Osteoblast (primary cell): Measurements from ENCODE around the gene R3HDM4. TPM values are rescaled to one million over a fixed set of nuclear protein-coding genes. Genes with fewer than 3 reads are reported as not detected.

Experiments used
- DNase-seq: peaks from one replicate; pipeline ENCODE4 v3.0.0; 2011; ENCODE audit warnings: low spot score, mixed read lengths; ENCODE audit not compliant: insufficient read length; ENCODE audit errors: missing footprints
- H2AFZ ChIP-seq: 2 replicates; pipeline ENCODE4 v1.6.0; 2011; ENCODE audit warnings: mild to moderate bottlenecking, low read length
- H3K27ac ChIP-seq: 2 replicates; pipeline ENCODE4 v1.5.1; 2011; ENCODE audit warnings: mild to moderate bottlenecking, low read depth, low read length, moderate library complexity
- H3K27me3 ChIP-seq: 2 replicates; pipeline ENCODE4 v1.6.0; 2012; ENCODE audit warnings: mild to moderate bottlenecking, control low read depth, inconsistent platforms, low read length, moderate library complexity; ENCODE audit not compliant: insufficient read depth
- H3K36me3 ChIP-seq: 2 replicates; pipeline ENCODE4 v1.5.1; 2011; ENCODE audit warnings: mild to moderate bottlenecking, low read length, control low read depth, moderate library complexity; ENCODE audit not compliant: insufficient read depth
- H3K4me1 ChIP-seq: 2 replicates; pipeline ENCODE4 v1.5.1; 2011; ENCODE audit warnings: mild to moderate bottlenecking, low read length, control low read depth, moderate library complexity; ENCODE audit not compliant: insufficient read depth
- H3K4me2 ChIP-seq: 2 replicates; pipeline ENCODE4 v1.6.0; 2011; ENCODE audit warnings: mild to moderate bottlenecking, low read length; ENCODE audit not compliant: insufficient read depth
- H3K4me3 ChIP-seq: fragments of 200-600 bp; sonication (generic); 3 replicates; pipeline ENCODE4 v1.5.1; 2012; ENCODE audit warnings: mild to moderate bottlenecking, low read length, inconsistent platforms; ENCODE audit not compliant: insufficient read depth
- H3K79me2 ChIP-seq: 2 replicates; pipeline ENCODE4 v1.6.0; 2012; ENCODE audit warnings: mild to moderate bottlenecking, low read length, control low read depth, inconsistent platforms; ENCODE audit not compliant: insufficient read depth
- H3K9me3 ChIP-seq: 2 replicates; pipeline ENCODE4 v1.5.1; 2011; ENCODE audit warnings: low read depth, low read length, control low read depth
- H4K20me1 ChIP-seq: 2 replicates; pipeline ENCODE4 v1.6.0; 2012; ENCODE audit warnings: mild to moderate bottlenecking, low read length, control low read depth; ENCODE audit not compliant: insufficient read depth
- total RNA-seq: library from RNA; depleted of rRNA; stranded (reverse); fragments of >200 nt; gene quantifications from 2 replicates; pipeline ENCODE4 v1.2.3, GENCODE V29; 2012
- TF ChIP-seq, protein P1 (sequence below): IDR thresholded peaks from 2 replicates; pipeline ENCODE4 v1.5.1; 2011; ENCODE audit warnings: mild to moderate bottlenecking, low read depth, low read length, moderate library complexity; ENCODE audit errors: extremely low read depth

Gene R3HDM4
- total RNA-seq, 1 donor = 31.1 TPM

DNA sequence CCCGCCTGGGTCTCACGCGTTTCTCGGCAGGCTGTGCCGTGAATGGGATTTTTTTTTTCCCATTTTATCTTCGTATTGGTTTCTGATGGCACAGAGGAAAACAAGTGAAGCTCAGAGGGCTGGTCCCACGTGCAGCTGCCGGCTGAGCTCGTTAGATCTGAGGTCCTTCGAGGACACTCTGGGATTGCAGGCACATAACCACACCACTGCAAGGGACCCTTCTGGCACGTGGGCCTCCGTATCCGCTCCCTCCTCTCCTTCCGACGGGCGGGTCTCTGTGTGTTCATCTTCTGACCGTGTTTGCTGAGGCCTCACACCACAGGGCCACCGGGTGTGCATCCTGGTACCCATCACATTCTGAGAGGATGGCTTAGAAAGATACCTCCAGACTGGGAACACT is 36.9 kb downstream of the R3HDM4 start:
- H3K4me2 ChIP-seq = no peak overlapping the region

DNA sequence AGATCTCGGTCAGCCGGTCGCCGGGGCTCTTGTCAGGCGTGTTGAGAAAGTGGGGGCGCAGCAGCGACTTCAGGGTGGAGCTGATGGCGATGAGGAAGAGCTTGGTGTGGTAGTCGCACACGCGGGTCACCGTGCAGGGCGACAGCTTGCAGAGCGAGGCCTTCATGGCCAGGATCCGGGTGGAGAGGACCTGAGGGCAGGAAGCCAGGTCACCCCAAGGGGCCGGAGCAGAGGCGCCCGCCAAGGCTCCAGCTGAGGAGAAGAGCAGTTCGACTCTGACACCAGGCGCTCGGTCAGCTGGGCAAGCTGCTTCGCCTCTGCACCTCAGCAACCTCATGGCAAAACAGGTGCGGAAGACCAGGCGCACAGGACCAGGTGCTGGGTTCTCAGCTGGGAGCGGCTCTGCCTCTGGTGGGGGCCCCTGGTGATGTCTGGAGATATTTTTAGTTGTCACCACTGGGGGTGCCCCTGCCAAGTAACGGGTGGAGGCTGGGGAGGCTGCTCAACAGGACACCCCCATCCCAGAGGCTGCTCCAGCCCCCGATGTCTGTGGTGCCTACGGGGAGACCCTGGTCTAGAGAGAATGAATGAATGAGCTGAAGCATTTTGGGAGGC is 37.6 kb downstream of the R3HDM4 start:
- Histone ChIP-seq H3K4me1 (no peaks in the 10 kb centered on the region), H3K27me3 (no peaks in the 10 kb centered on the region), H2AFZ (no peak overlapping the region), H3K27ac (no peak overlapping the region), H3K79me2 (no peaks in the 10 kb centered on the region), H3K9me3 (no peaks in the 10 kb centered on the region), H4K20me1 (peaks cover 3% of the 10 kb centered on the region), H3K36me3 (peaks cover 6% of the 10 kb centered on the region), H3K4me3 (no peak overlapping the region), H3K4me2 (no peak overlapping the region)
- DNase-seq = peak; percentile 87
- TF ChIP-seq, protein P1, sequence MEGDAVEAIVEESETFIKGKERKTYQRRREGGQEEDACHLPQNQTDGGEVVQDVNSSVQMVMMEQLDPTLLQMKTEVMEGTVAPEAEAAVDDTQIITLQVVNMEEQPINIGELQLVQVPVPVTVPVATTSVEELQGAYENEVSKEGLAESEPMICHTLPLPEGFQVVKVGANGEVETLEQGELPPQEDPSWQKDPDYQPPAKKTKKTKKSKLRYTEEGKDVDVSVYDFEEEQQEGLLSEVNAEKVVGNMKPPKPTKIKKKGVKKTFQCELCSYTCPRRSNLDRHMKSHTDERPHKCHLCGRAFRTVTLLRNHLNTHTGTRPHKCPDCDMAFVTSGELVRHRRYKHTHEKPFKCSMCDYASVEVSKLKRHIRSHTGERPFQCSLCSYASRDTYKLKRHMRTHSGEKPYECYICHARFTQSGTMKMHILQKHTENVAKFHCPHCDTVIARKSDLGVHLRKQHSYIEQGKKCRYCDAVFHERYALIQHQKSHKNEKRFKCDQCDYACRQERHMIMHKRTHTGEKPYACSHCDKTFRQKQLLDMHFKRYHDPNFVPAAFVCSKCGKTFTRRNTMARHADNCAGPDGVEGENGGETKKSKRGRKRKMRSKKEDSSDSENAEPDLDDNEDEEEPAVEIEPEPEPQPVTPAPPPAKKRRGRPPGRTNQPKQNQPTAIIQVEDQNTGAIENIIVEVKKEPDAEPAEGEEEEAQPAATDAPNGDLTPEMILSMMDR = no peak

More for the DNA sequence above, 36.9 kb downstream of the R3HDM4 start:
- TF ChIP-seq, protein P1 = no peak
- Histone ChIP-seq H3K4me3 (no peak overlapping the region), H3K79me2 (no peaks in the 10 kb centered on the region), H3K4me1 (no peaks in the 10 kb centered on the region), H2AFZ (no peak overlapping the region), H3K27ac (no peak overlapping the region), H3K27me3 (no peaks in the 10 kb centered on the region), H3K9me3 (no peaks in the 10 kb centered on the region), H4K20me1 (peaks cover 3% of the 10 kb centered on the region), H3K36me3 (peaks cover 9% of the 10 kb centered on the region)
- peak; percentile 81 for DNase-seq

DNA sequence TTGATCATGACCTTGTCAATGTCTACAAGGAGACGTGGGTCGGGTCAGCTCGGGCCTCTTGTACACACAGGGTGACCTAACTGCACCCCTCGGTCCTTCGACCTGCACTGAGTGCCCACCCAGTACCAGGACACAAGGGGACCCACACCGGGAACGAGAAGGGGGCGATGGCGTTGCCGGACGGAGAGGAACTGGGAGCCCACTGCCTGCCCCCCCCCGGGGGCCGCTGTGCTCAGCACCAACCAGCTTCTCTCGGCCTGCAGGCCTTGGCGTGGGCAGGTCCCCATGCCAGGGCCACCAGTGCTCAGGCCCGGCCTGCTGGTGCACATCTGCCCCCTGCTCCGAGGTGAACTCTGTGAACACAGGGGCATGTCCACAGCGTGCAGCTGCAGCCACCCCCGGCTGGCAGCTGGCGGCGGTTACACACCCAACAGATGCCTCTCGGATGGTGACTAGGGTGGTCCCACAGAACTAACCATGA is 39.4 kb downstream of the R3HDM4 start:
- Histone ChIP-seq H3K4me2 (no peak overlapping the region), H3K4me3 (no peak overlapping the region), H3K9me3 (no peaks in the 10 kb centered on the region), H2AFZ (no peak overlapping the region), H3K36me3 (peaks cover 9% of the 10 kb centered on the region), H3K27me3 (no peaks in the 10 kb centered on the region), H3K27ac (no peak overlapping the region), H4K20me1 (peaks cover 11% of the 10 kb centered on the region), H3K79me2 (no peaks in the 10 kb centered on the region), H3K4me1 (peaks cover 16% of the 10 kb centered on the region)
- no peak for DNase-seq
- TF ChIP-seq, protein P1 = no peak

DNA sequence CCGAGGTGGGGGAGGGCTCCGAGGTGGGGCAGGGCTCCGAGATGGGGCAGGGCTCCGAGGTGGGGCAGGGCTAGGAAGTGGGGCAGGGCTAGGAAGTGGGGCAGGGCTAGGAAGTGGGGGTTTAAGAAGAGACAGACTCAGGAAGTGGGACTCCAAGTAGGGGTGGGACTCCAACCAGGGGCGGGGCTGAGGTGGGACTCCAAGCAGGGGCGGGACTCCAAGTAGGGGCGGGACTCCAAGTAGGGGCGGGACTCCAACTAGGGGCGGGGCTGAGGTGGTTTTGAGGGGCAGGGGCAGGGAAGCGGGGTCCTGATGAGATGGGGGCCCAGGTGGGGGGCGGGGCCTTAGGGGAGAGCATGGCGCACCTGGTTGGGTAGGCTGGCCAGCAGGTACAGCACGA is 39.9 kb downstream of the R3HDM4 start:
- Histone ChIP-seq H3K4me3 (no peak overlapping the region), H2AFZ (no peak overlapping the region), H3K79me2 (no peaks in the 10 kb centered on the region), H3K36me3 (peaks cover 14% of the 10 kb centered on the region), H3K9me3 (no peaks in the 10 kb centered on the region), H3K27ac (no peak overlapping the region), H3K27me3 (no peaks in the 10 kb centered on the region), H4K20me1 (peaks cover 11% of the 10 kb centered on the region), H3K4me2 (no peak overlapping the region), H3K4me1 (peaks cover 16% of the 10 kb centered on the region)
- TF ChIP-seq, protein P1 = no peak
- DNase-seq = no peak
